ENCODE measurements around the gene CES2. TPM values are rescaled to one million over a fixed set of nuclear protein-coding genes. Genes with fewer than 3 reads are reported as not detected.

CES2 gene
- total RNA-seq, 2 experiments from 2014 or later = 32.5 to 32.7 TPM

DNA sequence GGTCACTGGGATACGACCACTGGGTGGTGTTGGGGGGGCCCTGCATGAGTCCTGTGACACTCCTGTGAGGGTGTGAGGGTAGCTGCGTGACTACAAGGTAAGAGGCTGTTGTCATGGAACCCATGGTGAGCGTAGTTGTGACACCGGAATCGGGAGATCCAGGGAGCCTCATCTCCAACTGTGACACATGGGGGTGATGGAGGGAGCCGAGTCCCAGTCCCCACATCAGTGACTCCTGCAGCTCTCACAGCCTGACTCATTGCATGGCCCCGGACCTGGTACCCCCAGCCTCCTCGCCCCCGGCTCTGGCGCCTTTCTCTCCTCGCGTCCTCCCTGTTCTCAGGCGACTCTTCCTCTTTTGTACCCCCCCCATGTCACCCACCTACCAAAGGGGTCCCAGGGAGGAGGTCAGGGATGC is 30.9 kb upstream of the CES2 start:
- H3K27ac Mint-ChIP-seq = no peak overlapping the region
- DNase-seq = no peak
- POLR2A ChIA-PET = no interaction called here
- CTCF ChIA-PET = interaction anchor here (1.2 to 3.1 kb wide), 2 partner anchors 8 to 24 kb away, joined by 3 to 14 read pairs; no protein-coding TSS in a partner anchor
- H3K27me3 Mint-ChIP-seq = no peaks in the 10 kb centered on the region
- peaks cover 6% of the 10 kb centered on the region for H3K4me1 Mint-ChIP-seq (ENCODE audit: low read depth)
- intact Hi-C loops (cut with micrococcal nuclease) = no loop called here
- H3K9me3 Mint-ChIP-seq = no peaks in the 10 kb centered on the region
- H3K36me3 Mint-ChIP-seq = no peaks in the 10 kb centered on the region
- H3K4me3 Mint-ChIP-seq = no peak overlapping the region

- intact Hi-C loops (cut with micrococcal nuclease) = no loop called here
- DNase-seq = no peak
- POLR2A ChIA-PET = no interaction called here
- Mint-ChIP-seq H3K27me3 (no peaks in the 10 kb centered on the region), H3K36me3 (no peaks in the 10 kb centered on the region), H3K9me3 (no peaks in the 10 kb centered on the region), H3K4me3 (no peak overlapping the region), H3K4me1 (ENCODE audit: low read depth) (peaks cover 6% of the 10 kb centered on the region), H3K27ac (no peak overlapping the region)
- CTCF ChIA-PET = interaction anchor here (0.6 to 3.1 kb wide), 3 partner anchors 9 to 78 kb away, joined by 3 to 14 read pairs (median 3); no protein-coding TSS in a partner anchor
Measured at GRCh38 chr16:66904846-66905632, 30.3 kb upstream of the CES2 start.

DNA sequence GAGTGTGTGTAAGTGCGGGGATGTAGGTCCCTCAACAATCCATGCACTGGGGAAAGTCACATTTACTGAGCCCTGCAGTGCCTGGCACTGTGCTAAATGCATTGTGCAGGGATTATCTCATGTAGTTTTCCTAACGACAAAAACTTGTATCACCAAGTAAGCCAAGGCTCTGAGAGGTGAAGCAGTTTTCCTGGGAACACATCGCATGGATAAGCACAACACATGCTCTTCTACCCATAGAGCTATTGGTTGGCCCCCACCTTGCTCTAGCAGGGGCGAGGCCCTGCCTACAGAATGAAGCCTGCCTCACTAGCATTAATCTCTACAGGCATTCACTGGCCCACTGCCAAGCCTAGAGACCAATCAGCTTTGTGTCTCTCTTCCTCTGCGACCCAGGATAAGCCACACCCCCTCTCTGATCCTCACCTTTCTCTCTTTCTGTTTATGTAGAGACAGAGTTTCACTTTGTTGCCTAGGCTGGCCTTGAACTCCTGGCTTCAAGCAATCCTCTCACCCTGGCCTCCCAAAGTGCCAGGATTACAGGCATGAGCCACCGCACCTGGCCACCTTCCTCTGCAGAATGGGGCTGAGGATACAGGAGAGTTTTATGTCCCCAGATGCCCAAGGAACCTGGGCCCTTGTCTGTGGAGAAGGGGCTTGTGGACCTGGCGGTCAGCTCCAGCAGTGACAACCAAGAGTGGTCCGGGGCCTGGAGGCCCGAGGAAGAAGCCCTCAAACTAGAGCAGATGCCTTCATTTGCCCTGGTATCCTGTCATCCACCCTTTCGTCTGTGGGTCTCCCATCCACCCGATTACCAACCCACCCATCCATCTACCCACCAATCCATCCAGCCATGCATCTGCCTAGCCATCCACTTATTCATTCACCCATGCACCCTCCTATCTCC is 29.4 kb upstream of the CES2 start:
- peak; percentile 66 for DNase-seq
- no peak overlapping the region for H3K27ac Mint-ChIP-seq
- H3K4me3 Mint-ChIP-seq = no peak overlapping the region
- ChIA-PET CTCF (interaction anchor here (0.6 to 3.1 kb wide), 3 partner anchors 10 to 79 kb away, joined by 3 to 14 read pairs (median 3); no protein-coding TSS in a partner anchor), POLR2A (no interaction called here)
- H3K4me1 Mint-ChIP-seq (ENCODE audit: low read depth) = peaks cover 6% of the 10 kb centered on the region
- intact Hi-C loops (cut with micrococcal nuclease) = no loop called here
- H3K27me3 Mint-ChIP-seq = no peaks in the 10 kb centered on the region
- no peaks in the 10 kb centered on the region for H3K9me3 Mint-ChIP-seq
- H3K36me3 Mint-ChIP-seq = no peaks in the 10 kb centered on the region

DNA sequence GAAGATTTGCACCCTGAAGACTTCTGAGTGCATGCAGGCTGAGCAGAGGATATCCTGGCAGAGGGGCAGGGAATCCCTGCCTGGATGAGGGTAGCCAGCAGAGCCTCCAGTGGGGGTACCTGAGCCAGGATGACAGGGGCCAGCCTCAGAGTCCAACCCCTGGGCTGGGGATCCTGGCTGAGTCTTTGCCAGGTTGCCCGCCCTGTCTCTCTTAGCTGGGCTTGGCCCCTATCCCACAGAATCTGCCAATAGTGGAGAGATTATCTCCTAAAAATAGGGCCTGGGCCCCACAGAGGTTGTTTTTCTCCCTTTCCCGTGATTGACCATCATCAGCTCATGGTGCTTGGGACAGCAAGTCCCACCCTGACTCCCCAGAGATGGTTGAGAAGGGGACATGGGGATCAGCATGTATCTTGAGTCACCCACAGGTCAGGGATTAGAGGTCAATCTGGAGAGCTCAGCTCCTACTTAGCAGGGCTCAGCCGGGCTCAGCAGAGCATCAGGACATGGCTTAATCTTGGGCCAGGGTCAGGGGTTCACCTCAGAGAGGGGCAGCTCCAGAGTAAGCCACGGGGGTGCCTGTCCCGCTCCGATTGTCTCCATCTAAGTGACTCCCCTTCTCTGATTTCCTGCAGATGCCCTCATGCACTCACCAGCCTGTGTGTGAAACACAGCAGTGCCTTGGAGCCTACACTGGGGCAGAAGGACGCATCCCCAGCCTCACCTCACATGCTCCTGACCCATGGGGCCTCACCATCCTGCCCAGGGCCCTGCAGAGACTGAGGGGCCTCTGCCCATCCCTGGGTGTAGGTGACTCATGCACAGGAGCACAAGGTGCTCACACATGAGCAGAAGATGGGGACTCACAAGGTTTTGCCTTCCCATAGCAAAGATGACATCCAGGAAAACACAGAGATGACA is 28.1 kb upstream of the CES2 start:
- ChIA-PET CTCF (interaction anchor here (1.0 kb wide), 2 partner anchors 16 to 493 kb away, joined by 3 read pairs; no protein-coding TSS in a partner anchor), POLR2A (no interaction called here)
- no peak overlapping the region for H3K27ac Mint-ChIP-seq
- DNase-seq = no peak
- H3K4me1 Mint-ChIP-seq (ENCODE audit: low read depth) = peaks cover 6% of the 10 kb centered on the region
- H3K36me3 Mint-ChIP-seq = no peaks in the 10 kb centered on the region
- intact Hi-C loops (cut with micrococcal nuclease) = no loop called here
- H3K4me3 Mint-ChIP-seq = no peak overlapping the region
- H3K27me3 Mint-ChIP-seq = no peaks in the 10 kb centered on the region
- H3K9me3 Mint-ChIP-seq = no peaks in the 10 kb centered on the region

DNA sequence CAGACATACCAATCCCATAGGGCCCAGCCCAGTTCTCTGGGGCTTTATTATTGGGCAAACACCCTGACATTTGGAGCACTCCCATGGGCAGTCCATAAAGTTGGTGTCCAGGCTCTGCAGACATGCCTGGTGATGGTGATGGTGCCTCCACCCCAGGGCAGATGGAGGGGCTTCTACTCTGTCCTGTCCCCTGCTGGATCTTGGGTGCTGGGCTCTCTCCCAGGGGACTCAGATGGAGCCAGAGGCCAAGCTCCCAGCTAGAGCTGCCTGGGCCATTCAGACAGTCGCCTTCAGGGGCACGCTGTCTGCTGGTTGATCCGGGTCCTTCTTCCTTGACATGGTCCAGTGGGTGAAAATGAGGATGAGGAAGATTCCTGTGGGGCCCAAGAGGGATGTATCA is 27.2 kb upstream of the CES2 start:
- intact Hi-C loops (cut with micrococcal nuclease) = no loop called here
- DNase-seq = no peak
- peaks cover 6% of the 10 kb centered on the region for H3K4me1 Mint-ChIP-seq (ENCODE audit: low read depth)
- ChIA-PET POLR2A (no interaction called here), CTCF (interaction anchor here (1.0 kb wide), 1 partner anchor 17 kb away, joined by 3 read pairs; no protein-coding TSS in a partner anchor)
- no peaks in the 10 kb centered on the region for H3K27me3 Mint-ChIP-seq
- H3K36me3 Mint-ChIP-seq = no peaks in the 10 kb centered on the region
- H3K27ac Mint-ChIP-seq = no peak overlapping the region
- H3K4me3 Mint-ChIP-seq = no peak overlapping the region
- no peaks in the 10 kb centered on the region for H3K9me3 Mint-ChIP-seq

DNA sequence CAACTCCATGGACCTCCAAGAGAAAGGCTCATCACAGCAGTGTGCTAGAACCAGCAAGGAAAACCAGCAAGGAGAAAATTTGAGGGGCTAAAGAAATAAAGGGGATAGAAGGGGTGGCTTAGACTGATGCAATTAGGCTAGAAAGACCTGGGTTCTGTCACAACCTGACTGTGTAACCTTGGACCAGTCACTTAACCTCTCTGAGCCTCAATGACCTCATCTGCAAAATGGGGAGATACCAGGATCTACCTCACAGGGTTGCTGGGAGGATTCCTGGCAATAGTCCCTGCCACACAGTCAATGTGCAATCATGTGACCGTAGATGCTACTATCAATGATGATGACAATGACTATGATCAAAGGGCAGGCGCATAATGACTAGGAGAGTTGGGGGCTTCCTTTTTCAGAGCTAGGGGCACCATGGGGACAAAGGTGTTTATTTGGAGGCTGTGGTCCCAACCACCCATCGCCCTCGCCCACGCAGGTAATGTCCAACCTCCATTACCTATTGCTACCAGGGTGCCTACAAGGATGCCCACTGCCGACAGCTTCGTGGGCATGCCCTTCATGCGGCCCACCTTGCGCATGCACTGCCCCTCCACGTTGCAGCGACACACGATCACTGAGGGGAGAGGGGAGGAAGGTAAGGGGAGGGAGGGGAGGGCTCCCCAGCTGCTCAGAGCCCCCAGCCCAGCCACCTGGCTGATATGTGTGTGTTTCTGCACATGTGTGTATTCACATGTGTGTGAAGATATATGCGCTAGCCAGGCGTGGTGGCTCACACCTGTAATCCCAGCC is 26.4 kb upstream of the CES2 start:
- POLR2A ChIA-PET = no interaction called here
- H3K27me3 Mint-ChIP-seq = no peaks in the 10 kb centered on the region
- no peak overlapping the region for H3K27ac Mint-ChIP-seq
- no peaks in the 10 kb centered on the region for H3K9me3 Mint-ChIP-seq
- peaks cover 6% of the 10 kb centered on the region for H3K4me1 Mint-ChIP-seq (ENCODE audit: low read depth)
- intact Hi-C loops (cut with micrococcal nuclease) = no loop called here
- no peak overlapping the region for H3K4me3 Mint-ChIP-seq
- CTCF ChIA-PET = interaction anchor here (0.9 to 3.4 kb wide), 6 partner anchors 10 to 74 kb away, joined by 3 to 18 read pairs (median 5); partner anchors contain the start of gene CDH16
- H3K36me3 Mint-ChIP-seq = no peaks in the 10 kb centered on the region
- no peak for DNase-seq

DNA sequence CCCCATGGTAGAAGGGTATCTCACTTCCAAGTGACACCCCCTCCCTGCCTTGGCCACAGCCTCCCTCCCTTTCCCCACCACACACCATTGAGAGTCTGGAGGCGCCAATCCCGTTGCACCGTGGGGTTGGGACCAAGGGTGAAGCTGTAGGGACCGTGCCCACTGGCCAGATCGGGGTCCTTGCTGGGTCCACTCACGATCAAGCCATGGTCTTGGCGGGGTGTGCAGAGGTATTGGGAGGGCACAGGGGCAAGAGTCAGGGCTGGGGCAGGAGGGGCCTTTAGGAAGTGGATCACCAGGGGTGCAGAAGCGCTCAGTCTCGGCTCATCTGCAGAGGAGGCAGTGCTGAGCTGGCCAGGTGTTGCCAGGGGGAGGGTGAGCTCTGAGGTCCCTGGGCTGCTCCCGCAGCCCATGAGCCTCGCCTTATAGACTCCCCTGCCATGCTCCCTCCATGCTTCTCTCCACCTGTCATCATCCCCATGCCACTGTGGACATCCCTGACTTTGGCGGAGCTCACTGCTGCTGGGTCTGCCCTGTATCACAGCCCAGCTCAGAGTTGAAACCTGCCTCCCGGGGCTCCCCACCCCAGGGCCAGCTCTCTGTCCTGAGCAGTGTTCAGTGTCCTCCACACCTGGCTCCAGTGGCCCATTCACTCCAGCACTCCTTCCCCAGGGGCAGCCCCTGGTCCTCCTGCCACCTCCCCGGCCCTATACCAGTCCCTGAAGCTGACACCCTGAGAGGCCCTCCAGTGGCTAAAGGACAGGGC is 25.0 kb upstream of the CES2 start:
- H3K27ac Mint-ChIP-seq = no peak overlapping the region
- H3K27me3 Mint-ChIP-seq = no peaks in the 10 kb centered on the region
- ChIA-PET POLR2A (no interaction called here), CTCF (interaction anchor here (1.0 to 3.4 kb wide), 6 partner anchors 9 to 80 kb away, joined by 3 to 18 read pairs (median 5); partner anchors contain the start of genes CDH16 and NAE1)
- intact Hi-C loops (cut with micrococcal nuclease) = no loop called here
- no peak overlapping the region for H3K4me3 Mint-ChIP-seq
- no peaks in the 10 kb centered on the region for H3K9me3 Mint-ChIP-seq
- no peaks in the 10 kb centered on the region for H3K36me3 Mint-ChIP-seq
- peaks cover 6% of the 10 kb centered on the region for H3K4me1 Mint-ChIP-seq (ENCODE audit: low read depth)
- no peak for DNase-seq

DNA sequence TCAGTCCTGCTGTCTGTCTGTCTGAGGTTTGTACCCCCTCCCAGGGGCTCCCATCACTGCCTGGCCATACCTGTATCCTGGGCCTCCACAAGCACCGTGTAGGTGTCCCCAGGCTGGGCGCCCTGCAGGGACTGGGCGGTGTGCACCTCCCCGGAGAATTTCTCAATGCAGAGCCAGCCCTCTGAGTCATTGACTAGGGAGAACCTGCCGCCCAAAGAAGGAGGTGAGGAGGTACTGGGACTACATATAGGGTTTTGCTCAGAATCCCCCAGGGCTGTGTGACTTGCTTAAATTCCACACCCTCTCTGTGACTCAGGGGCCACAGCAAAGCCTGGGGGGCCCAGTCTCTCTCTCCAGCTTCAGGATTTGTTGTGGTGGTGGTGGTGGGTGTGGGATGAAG is 24.2 kb upstream of the CES2 start:
- ChIA-PET POLR2A (no interaction called here), CTCF (interaction anchor here (0.9 to 3.4 kb wide), 4 partner anchors 8 to 81 kb away, joined by 3 to 18 read pairs (median 10); partner anchors contain the start of genes CDH16 and NAE1)
- Mint-ChIP-seq H3K4me3 (no peak overlapping the region), H3K4me1 (ENCODE audit: low read depth) (peaks cover 2% of the 10 kb centered on the region), H3K27me3 (peaks cover 1% of the 10 kb centered on the region), H3K27ac (no peak overlapping the region), H3K36me3 (no peaks in the 10 kb centered on the region), H3K9me3 (no peaks in the 10 kb centered on the region)
- intact Hi-C loops (cut with micrococcal nuclease) = no loop called here
- DNase-seq = no peak

GRCh38 chr16:66911801-66912200 is 23.5 kb upstream of the CES2 start:
- intact Hi-C loops (cut with micrococcal nuclease) = no loop called here
- Mint-ChIP-seq H3K4me3 (no peak overlapping the region), H3K27me3 (peaks cover 1% of the 10 kb centered on the region), H3K9me3 (no peaks in the 10 kb centered on the region), H3K4me1 (ENCODE audit: low read depth) (no peaks in the 10 kb centered on the region), H3K27ac (no peak overlapping the region), H3K36me3 (no peaks in the 10 kb centered on the region)
- POLR2A ChIA-PET = no interaction called here
- no peak for DNase-seq
- CTCF ChIA-PET = interaction anchor here (0.9 to 3.4 kb wide), 2 partner anchors 9 to 17 kb away, joined by 3 to 18 read pairs; no protein-coding TSS in a partner anchor

DNA sequence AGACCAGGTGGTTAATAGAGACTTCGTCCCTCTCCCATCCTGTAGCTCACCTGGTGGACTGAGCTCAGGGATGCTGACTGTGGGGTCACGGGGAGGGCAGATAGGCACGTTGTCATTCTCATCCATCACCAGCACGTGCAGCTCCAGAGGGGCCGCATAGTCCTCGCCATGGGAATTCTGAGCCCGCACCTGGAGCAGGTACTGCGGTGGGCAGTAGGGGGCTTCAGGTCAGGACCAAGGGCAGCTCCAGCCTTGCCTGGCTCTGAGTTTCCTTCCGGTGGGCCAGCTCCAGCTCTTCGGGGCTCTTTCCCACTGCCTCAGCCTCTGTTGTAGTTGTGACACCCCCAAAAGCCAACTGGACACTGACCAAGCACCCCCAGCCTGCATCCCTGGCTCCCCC is 22.2 kb upstream of the CES2 start:
- POLR2A ChIA-PET = no interaction called here
- H3K9me3 Mint-ChIP-seq = no peaks in the 10 kb centered on the region

More for the DNA sequence above, 22.2 kb upstream of the CES2 start:
- H3K27me3 Mint-ChIP-seq = peaks cover 1% of the 10 kb centered on the region
- DNase-seq = no peak
- intact Hi-C loops (cut with micrococcal nuclease) = no loop called here
- H3K36me3 Mint-ChIP-seq = no peaks in the 10 kb centered on the region
- CTCF ChIA-PET = interaction anchor here (1.0 to 1.7 kb wide), 2 partner anchors 10 to 48 kb away, joined by 3 read pairs; partner anchors contain the start of gene CES3
- no peak overlapping the region for H3K4me3 Mint-ChIP-seq
- H3K27ac Mint-ChIP-seq = no peak overlapping the region
- H3K4me1 Mint-ChIP-seq (ENCODE audit: low read depth) = no peaks in the 10 kb centered on the region

Data from activated CD4-positive, alpha-beta memory T cell treated with anti-CD3 and anti-CD28 coated beads for 36 hours (primary cell).